ENCODE measurements around the gene GGN. TPM values are rescaled to one million over a fixed set of nuclear protein-coding genes. Genes with fewer than 3 reads are reported as not detected.

GGN gene
- total RNA-seq: 0.08 and 0.55 TPM in 2 replicates

GRCh38 chr19:38387550-38388348, at the start of gene GGN:
GGN (minus strand) TSS chr19:38388034; CDS start chr19:38387261, 773 bp downstream.

DNA sequence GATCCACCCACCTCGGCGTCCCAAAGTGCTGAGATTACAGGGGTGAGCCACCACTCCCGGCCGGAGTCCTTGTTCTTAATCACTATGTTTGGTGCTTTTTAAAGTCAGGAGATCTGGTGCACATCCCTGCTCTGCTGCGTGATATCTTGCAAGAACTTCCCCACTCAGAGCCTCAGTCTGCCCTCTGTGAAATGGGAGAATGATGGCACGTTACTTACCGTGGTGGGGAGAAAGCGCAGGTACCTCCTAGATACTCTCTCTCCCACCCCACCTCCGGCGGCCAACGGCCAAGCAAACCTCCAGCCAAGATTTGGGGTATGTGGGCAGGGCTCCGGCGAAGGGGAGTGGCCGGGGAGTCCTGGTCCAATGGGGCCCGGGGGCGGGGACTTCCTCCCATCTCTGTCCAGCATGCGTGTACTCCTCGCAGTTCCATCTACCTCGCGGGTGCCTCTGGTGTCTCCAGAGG, 45.5 kb upstream of the GGN start, which contains the start of gene RYR1:
RYR1 (plus strand) TSS at position 424 of the 466 bp plus-strand sequence. CDS start 139 bp downstream, outside the sequence.

GRCh38 chr19:38425810-38426466, 38.1 kb upstream of the GGN start, which contains the start of gene RASGRP4:
RASGRP4 (minus strand) TSS chr19:38426219; CDS start chr19:38426091, 128 bp downstream.

GRCh38 chr19:38402967-38403674, 15.3 kb upstream of the GGN start, which contains the start of gene FAM98C:
FAM98C (plus strand) TSS chr19:38403093; CDS start chr19:38403154, 61 bp downstream.

GRCh38 chr19:38388349-38389100, 691 bp upstream of the GGN start, which contains the start of gene SPRED3:
SPRED3 (plus strand) TSS chr19:38388697; CDS start chr19:38390303, 1,606 bp downstream.

DNA sequence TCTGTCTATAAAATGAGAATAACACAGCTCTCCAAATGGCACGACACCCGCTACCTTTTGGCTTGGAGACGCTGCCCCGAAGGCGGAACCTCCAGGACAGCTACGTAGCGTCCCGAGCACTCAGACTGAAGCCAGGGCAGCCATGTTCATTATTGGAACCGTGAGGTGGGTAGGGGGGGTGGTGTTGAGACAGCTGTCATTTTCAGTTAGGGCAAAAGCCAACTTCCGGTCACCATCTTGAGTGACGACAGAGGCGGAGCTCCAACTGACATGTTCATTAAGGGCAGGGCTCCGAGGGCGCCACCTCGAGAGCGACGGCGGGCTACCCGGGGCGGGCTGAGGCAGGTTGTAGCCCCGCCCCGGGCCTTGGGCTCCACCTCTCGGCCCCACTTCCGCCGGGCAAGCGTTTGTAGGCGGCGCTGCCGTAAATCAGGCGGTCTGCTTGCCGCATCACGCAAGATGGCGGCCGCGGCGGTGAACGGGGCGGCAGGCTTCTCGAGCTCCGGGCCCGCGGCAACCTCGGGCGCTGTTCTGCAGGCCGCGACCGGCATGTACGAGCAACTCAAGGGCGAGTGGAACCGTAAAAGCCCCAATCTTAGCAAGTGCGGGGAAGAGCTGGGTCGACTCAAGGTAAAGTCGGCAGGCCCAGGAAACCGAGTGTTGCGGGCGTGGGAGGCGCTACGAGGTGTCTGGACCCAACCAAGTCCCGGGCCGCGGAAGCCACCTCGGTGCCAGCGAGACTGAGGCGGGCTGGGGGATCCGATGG, 13.3 kb downstream of the GGN start, which contains the start of gene PSMD8:
PSMD8 (plus strand) TSS at position 240 of the 766 bp plus-strand sequence; CDS start at position 271, 31 bp downstream.

Other genes with a start within 250 kb of the GGN start
- gene DPF1, start 163.8 kb downstream of the GGN start, total RNA-seq: 2.0 and 2.3 TPM in 2 replicates
- 3.3 and 19.9 TPM in 2 replicates for gene PPP1R14A, start 131.7 kb downstream of the GGN start, total RNA-seq
- 757 and 1,192 TPM in 2 replicates for gene SPINT2, start 123.5 kb downstream of the GGN start, total RNA-seq
- 606 and 644 TPM in 2 replicates for gene C19orf33, start 83.8 kb downstream of the GGN start, total RNA-seq
- gene YIF1B, start 72.1 kb downstream of the GGN start, total RNA-seq: 121 and 122 TPM in 2 replicates
- 27.4 and 27.8 TPM in 2 replicates for gene KCNK6, start 68.2 kb downstream of the GGN start, total RNA-seq
- 0.78 TPM in 1 of 2 replicates, not detected in the other for gene CATSPERG, start 52.2 kb downstream of the GGN start, total RNA-seq
- 357 and 374 TPM in 2 replicates for gene PSMD8, start 13.5 kb downstream of the GGN start, total RNA-seq
- 1.6 and 3.2 TPM in 2 replicates for gene SPRED3, start 663 bp upstream of the GGN start, total RNA-seq
- 18.3 and 20.2 TPM in 2 replicates for gene FAM98C, start 15.1 kb upstream of the GGN start, total RNA-seq
- gene RASGRP4, start 38.2 kb upstream of the GGN start, total RNA-seq: not detected in 2 replicates
- 1.8 and 3.7 TPM in 2 replicates for gene RYR1, start 45.7 kb upstream of the GGN start, total RNA-seq
- 0.15 and 0.47 TPM in 2 replicates for gene MAP4K1, start 229.9 kb upstream of the GGN start, total RNA-seq
- 607 and 644 TPM in 2 replicates for gene EIF3K, start 231.2 kb upstream of the GGN start, total RNA-seq

All from hair follicular keratinocyte (primary cell).